Peyer's patch (tissue), 4 donors: ENCODE results near the gene ADAMTSL3. TPM values are rescaled to one million over a fixed set of nuclear protein-coding genes. Genes with fewer than 3 reads are reported as not detected.

ENCODE experiments used
- DNase-seq, 3 donors: peaks; one replicate each; pipeline ENCODE4 v3.0.0-alpha.2; 2017 to 2019
- H3K27ac ChIP-seq, 4 donors: fragments of 200-600 bp; sonication (generic); one replicate each; pipeline ENCODE4 v1.5.1; 2016 to 2019
- H3K27me3 ChIP-seq, 2 donors: fragments of 200-600 bp; sonication (generic); one replicate each; pipeline ENCODE4 v1.5.1; 2019
- H3K36me3 ChIP-seq, 3 donors: fragments of 200-600 bp; sonication (generic); one replicate each; pipeline ENCODE4 v1.5.1; 2016 to 2019
- H3K4me1 ChIP-seq, 4 donors: fragments of 200-600 bp; sonication (generic); one replicate each; pipeline ENCODE4 v1.5.1; 2016 to 2019
- H3K4me3 ChIP-seq, 4 donors: fragments of 200-600 bp; sonication (generic); 1 replicate in 3 of 4; 2 replicates in 1 of 4; pipeline ENCODE4 v1.5.1; 2016 to 2019; ENCODE audit warnings: mild to moderate bottlenecking in 1 of 4
- H3K9me3 ChIP-seq, 4 donors: fragments of 200-600 bp; sonication (generic); one replicate each; pipeline ENCODE4 v1.5.1; 2016 to 2019; ENCODE audit warnings: mild to moderate bottlenecking in 1 of 4
- POLR2A ChIP-seq, 2 donors: fragments of 450-650 bp; IDR thresholded peaks; one replicate each; pipeline ENCODE4 v1.5.1; 2017; ENCODE audit warnings: antibody characterized with exemption in 2 of 2, mild to moderate bottlenecking in 2 of 2, moderate library complexity in 2 of 2
- total RNA-seq, 4 donors: library from RNA; depleted of rRNA; stranded (reverse); fragments of >200 nt; gene quantifications; one replicate each; pipeline ENCODE4 v1.1.0, GENCODE V29; 2016
- TF ChIP-seq, protein P1 (sequence below), 6 experiments: fragments of 450-650 bp in 4 of 6; fragments of 200-600 bp in 2 of 6; sonication (generic) in 1 of 6; IDR thresholded peaks; one replicate each; pipeline ENCODE4 v1.5.1; 2017 to 2019; ENCODE audit warnings: antibody characterized with exemption in 6 of 6, mild to moderate bottlenecking in 3 of 6, moderate library complexity in 1 of 6

The ADAMTSL3 gene
- total RNA-seq, 4 donors from 2014 or later, result 0.94 to 9.1 (median 2.8) TPM

GRCh38 chr15:83626171-83626802 lies 27.6 kb upstream of the ADAMTSL3 start:
- no peaks in the 10 kb centered on the region for H3K9me3 ChIP-seq
- no peaks in the 10 kb centered on the region for H3K27me3 ChIP-seq
- H3K27ac ChIP-seq, result no peak overlapping the region
- no peak for DNase-seq
- H3K36me3 ChIP-seq, result no peaks in the 10 kb centered on the region
- no peaks in the 10 kb centered on the region for H3K4me1 ChIP-seq
- TF ChIP-seq, protein P1, sequence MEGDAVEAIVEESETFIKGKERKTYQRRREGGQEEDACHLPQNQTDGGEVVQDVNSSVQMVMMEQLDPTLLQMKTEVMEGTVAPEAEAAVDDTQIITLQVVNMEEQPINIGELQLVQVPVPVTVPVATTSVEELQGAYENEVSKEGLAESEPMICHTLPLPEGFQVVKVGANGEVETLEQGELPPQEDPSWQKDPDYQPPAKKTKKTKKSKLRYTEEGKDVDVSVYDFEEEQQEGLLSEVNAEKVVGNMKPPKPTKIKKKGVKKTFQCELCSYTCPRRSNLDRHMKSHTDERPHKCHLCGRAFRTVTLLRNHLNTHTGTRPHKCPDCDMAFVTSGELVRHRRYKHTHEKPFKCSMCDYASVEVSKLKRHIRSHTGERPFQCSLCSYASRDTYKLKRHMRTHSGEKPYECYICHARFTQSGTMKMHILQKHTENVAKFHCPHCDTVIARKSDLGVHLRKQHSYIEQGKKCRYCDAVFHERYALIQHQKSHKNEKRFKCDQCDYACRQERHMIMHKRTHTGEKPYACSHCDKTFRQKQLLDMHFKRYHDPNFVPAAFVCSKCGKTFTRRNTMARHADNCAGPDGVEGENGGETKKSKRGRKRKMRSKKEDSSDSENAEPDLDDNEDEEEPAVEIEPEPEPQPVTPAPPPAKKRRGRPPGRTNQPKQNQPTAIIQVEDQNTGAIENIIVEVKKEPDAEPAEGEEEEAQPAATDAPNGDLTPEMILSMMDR (IDR thresholded peaks at IDR 0.05), result no peak
- TF ChIP-seq POLR2A (IDR thresholded peaks at IDR 0.05), result no peak
- no peak overlapping the region for H3K4me3 ChIP-seq

- Histone ChIP-seq H3K27me3 (no peaks in the 10 kb centered on the region), H3K36me3 (no peaks in the 10 kb centered on the region), H3K9me3 (no peaks in the 10 kb centered on the region), H3K27ac (no peak overlapping the region), H3K4me3 (no peak overlapping the region), H3K4me1 (no peaks in the 10 kb centered on the region)
- TF ChIP-seq, protein P1 (IDR thresholded peaks at IDR 0.05), result no peak
- no peak for TF ChIP-seq POLR2A (IDR thresholded peaks at IDR 0.05)
- DNase-seq, result no peak
Observed at GRCh38 chr15:83631534-83631933, 22.4 kb upstream of the ADAMTSL3 start.

DNA sequence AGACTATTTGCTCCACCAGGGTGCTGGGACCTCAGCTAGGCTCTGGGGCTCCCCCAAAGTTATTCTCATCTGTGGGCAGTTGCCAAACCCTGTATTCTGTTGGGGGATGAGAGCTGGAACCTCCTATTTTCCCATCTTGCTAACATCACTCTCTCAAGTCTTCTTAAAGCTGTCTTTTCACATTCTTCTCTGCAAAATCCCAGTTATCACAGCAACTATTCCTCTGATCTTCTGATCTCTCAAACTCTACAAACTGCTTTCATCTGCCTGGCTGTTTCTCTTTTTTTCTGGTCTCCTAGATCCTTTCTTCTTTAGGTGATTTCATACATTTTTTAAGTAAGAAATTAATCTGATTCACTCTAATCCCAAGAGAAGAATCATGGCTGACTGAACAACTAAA lies 10.7 kb upstream of the ADAMTSL3 start:
- H3K27me3 ChIP-seq, result no peaks in the 10 kb centered on the region
- no peak overlapping the region for H3K27ac ChIP-seq
- H3K9me3 ChIP-seq, result peaks cover 0 to 6% (median 2%) of the 10 kb centered on the region in 4 donors
- no peak overlapping the region for H3K4me3 ChIP-seq
- TF ChIP-seq POLR2A (IDR thresholded peaks at IDR 0.05), result no peak
- no peak for DNase-seq
- no peaks in the 10 kb centered on the region for H3K36me3 ChIP-seq
- no peaks in the 10 kb centered on the region for H3K4me1 ChIP-seq

DNA sequence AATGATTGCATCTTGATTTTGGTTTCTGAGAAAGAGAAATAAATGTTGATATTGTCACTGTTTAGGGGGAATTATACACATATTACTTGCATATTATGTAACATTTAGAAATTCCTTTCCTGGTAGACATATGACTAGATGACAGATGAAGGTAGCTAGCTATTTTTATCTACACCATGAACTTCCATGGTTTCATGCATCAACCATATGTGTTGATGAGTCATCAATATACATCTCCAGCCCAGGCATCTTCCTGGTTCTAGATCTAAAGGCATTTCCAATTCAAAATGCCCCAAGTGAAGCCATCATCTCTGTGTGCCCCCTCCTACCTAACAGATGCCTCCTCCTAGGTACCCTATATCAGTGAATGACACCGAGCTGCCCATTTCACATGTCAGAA lies 9.5 kb upstream of the ADAMTSL3 start:
- Histone ChIP-seq H3K9me3 (peaks cover 0 to 6% (median 2%) of the 10 kb centered on the region in 4 donors), H3K36me3 (no peaks in the 10 kb centered on the region), H3K4me1 (no peaks in the 10 kb centered on the region), H3K4me3 (no peak overlapping the region), H3K27ac (no peak overlapping the region), H3K27me3 (no peaks in the 10 kb centered on the region)
- no peak for TF ChIP-seq POLR2A (IDR thresholded peaks at IDR 0.05)
- TF ChIP-seq, protein P1 (IDR thresholded peaks at IDR 0.05), result no peak
- DNase-seq, result no peak

- H3K27me3 ChIP-seq, result no peaks in the 10 kb centered on the region
- no peak for DNase-seq
- H3K36me3 ChIP-seq, result no peaks in the 10 kb centered on the region
- peaks cover 0 to 5% (median 0%) of the 10 kb centered on the region in 4 donors for H3K4me1 ChIP-seq
- peaks cover 0 to 4% (median 0%) of the 10 kb centered on the region in 4 donors for H3K9me3 ChIP-seq
- TF ChIP-seq POLR2A (IDR thresholded peaks at IDR 0.05), result no peak
- TF ChIP-seq, protein P1 (IDR thresholded peaks at IDR 0.05), result no peak
- no peak overlapping the region for H3K27ac ChIP-seq
- H3K4me3 ChIP-seq, result no peak overlapping the region
Observed at GRCh38 chr15:83650831-83651230, 3.1 kb upstream of the ADAMTSL3 start.

DNA sequence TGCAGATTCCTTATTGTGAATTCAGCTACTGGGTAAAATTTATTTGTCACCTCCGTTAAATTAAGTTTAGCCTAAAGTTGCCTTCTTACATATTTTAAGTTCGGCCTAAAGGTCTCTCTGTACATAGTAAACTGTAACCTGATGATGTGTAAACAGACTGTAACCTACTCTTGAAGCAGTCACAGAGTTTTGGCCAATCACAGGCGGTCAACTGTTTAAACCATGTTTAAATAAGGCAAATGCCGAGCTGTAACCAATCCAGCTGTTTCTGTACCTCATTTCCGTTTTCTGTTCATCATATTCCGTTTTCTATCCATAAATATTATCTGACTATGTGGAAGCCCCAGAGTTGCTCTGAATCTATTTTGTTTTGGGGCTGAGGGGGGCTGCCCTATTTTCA lies 2.4 kb upstream of the ADAMTSL3 start:
- no peak overlapping the region for H3K27ac ChIP-seq
- TF ChIP-seq, protein P1 (IDR thresholded peaks at IDR 0.05), result no peak
- no peak for TF ChIP-seq POLR2A (IDR thresholded peaks at IDR 0.05)
- H3K4me3 ChIP-seq, result no peak overlapping the region
- H3K9me3 ChIP-seq, result peaks cover 0 to 4% (median 0%) of the 10 kb centered on the region in 4 donors
- no peak for DNase-seq
- H3K4me1 ChIP-seq, result peaks cover 0 to 5% (median 0%) of the 10 kb centered on the region in 4 donors
- no peaks in the 10 kb centered on the region for H3K36me3 ChIP-seq
- H3K27me3 ChIP-seq, result no peaks in the 10 kb centered on the region
